ENCODE measurements around the gene NADK2. TPM values are rescaled to one million over a fixed set of nuclear protein-coding genes. Genes with fewer than 3 reads are reported as not detected.

Gene NADK2
- total RNA-seq, 4 donors from 2014 or later = 22.5 to 34.8 (median 26.3) TPM

DNA sequence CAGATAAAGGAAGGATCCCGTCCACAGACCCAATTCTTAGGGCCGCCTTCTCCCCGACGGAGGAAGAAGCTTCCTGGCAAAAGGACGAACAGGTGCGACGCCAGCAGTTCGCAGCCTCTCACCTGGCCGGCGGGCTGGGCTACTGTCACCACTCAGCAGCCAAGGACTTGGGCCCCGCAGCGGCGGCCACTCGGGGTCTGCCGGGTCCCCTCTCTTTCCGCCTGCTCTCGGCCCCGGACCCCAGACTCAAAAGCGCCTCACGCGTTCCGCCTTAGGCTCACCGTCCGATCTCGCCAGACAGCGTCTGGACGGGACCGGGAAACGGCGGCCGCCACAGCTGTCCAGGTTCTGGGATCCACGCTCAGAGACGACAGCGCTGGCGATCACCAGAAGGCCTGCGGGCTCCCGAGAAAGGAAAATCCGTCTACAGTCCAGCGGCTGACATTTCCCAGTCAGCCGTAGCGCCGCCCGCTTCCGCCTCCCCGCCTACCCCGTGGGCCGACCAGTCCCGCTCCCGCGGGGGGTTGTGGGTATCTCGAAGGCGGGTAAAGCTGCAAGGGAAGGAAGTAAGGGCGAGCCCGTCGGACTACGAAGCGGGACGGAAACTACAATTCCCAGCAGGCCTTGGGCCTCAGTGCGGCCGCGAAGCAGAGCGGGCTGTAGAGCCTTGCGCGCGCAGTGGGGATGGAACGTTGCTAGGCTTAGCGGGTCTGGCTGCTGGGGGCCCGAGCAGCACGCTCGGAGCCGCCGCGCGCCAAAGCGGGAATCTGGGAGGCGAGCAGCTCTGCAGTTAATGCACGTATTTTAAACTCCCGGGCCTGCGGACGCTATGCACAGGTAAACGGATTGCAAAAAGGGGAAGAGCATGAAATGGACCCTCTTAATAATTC is 90.0 kb downstream of the NADK2 start, which contains the start of the genes LMBRD2 and SKP2:
Gene LMBRD2, minus strand, starts transcription at position 454 of the 890 bp plus-strand sequence. CDS start 8,538 bp downstream, outside the sequence.
Gene SKP2, plus strand, starts transcription at position 678 of the 890 bp plus-strand sequence. Its CDS starts 152 bp downstream, at position 830.
- TF ChIP-seq, protein P1, sequence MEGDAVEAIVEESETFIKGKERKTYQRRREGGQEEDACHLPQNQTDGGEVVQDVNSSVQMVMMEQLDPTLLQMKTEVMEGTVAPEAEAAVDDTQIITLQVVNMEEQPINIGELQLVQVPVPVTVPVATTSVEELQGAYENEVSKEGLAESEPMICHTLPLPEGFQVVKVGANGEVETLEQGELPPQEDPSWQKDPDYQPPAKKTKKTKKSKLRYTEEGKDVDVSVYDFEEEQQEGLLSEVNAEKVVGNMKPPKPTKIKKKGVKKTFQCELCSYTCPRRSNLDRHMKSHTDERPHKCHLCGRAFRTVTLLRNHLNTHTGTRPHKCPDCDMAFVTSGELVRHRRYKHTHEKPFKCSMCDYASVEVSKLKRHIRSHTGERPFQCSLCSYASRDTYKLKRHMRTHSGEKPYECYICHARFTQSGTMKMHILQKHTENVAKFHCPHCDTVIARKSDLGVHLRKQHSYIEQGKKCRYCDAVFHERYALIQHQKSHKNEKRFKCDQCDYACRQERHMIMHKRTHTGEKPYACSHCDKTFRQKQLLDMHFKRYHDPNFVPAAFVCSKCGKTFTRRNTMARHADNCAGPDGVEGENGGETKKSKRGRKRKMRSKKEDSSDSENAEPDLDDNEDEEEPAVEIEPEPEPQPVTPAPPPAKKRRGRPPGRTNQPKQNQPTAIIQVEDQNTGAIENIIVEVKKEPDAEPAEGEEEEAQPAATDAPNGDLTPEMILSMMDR (IDR thresholded peaks at IDR 0.05; ENCODE audit: low read depth) = no peak

DNA sequence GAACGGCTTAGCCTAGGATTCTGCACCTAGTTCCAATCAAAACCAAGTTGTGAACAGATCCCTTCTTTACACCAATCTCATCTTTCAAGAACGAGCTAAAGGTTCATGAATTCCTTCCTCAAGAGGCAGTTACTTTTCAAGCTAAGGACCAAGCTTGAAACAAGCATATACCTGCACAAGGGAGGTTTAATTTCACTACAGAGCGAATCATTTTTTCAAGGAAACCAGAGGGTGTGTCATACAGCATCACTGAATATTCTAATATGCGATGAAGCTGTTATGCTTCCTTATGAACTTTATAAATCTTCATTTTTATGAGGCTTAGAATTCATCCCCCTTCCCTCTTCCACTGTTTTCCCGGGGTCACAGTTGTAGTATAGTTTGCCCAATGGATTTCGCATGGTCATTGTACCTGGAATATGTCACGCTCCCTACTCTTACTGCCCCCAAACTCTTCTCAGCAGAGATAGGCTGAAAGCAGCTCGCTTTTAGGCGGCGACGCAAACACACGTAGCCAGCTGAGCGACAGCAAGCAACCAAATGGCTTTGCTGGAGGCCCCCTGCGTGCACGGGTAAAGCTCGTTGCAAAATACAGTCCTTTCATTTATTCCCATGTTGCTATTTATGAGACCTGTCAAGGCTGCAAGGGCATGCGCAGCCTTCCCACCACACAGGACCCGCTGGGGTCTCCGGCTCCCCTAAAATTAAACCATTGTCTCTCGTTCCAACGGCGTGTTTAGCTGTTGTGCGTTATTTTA is 90.9 kb downstream of the NADK2 start:
- TF ChIP-seq, protein P1 (IDR thresholded peaks at IDR 0.05; ENCODE audit: low read depth) = no peak

DNA sequence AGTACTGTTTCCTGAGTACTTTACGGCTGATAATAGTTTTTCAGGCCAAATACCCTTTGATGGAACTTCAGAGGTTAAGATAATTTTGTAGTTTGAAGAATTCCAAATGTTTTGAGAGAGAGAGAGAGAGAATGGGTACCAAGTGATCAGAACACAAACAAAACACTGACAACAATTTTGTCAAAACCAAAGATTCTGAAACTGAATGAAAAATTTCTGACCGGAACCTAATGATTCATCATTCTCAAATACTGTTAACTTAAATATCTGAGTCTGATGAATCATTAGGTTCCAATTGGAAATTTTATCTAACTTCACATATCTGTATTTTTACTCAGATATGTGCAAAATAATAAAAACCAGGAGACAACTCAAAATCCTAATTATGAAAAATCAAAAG is 94.0 kb downstream of the NADK2 start:
- TF ChIP-seq, protein P1 (IDR thresholded peaks at IDR 0.05; ENCODE audit: low read depth) = no peak

DNA sequence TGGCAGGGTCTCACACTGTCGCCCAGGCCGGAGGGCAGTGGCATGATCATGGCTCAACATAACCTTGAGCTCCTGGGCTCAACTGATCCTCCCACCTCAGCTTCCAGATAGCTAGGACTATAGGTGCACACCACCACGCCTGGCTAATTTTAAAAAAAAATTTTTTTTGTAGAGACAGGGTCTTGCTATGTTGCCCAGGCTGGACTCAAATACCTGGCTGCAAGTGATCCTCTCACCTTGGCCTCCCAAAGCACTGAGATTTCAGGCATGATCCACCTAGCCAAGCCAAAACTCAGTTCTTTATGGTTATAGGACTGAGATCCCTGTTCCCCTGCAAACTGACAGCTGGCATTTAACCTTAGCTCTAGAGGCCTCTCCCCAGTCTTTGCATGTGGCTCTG is 95.3 kb downstream of the NADK2 start:
- TF ChIP-seq, protein P1 (IDR thresholded peaks at IDR 0.05; ENCODE audit: low read depth) = no peak

DNA sequence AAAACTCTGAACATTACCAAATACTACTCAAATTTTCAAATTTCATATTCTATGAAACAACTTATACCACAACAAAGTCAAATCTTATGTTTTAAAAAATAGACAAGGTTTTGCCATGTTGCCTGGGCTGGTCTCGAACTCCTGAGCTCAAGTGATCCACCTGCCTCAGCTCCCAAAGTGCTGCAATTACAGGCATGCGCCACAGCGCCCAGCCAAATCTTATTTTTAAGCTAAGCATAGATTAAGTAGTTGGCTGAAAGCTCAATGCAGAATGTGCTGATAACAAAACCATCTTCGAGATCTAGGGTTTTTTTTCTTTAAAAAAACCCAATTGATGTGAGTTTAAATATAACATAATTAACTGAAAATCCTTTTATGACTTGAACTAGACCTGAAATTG is 96.4 kb downstream of the NADK2 start:
- TF ChIP-seq, protein P1 (IDR thresholded peaks at IDR 0.05; ENCODE audit: low read depth) = no peak

Small RNA genes within 50 kb of the gene (small RNA-seq; reads per million reads assigned to genes)
- gene MIR580 (not detected), gene RNU6-1305P (not detected)

Other genes with a start within 250 kb of the NADK2 start
- gene UGT3A2, start 175.0 kb downstream of the NADK2 start, total RNA-seq = not detected
- 10 to 100 TPM; 11.9 to 26.3 (median 12.7) TPM for gene LMBRD2, start 90.0 kb downstream of the NADK2 start, total RNA-seq
- 10 to 100 TPM; 12.1 to 13.5 (median 12.9) TPM for gene SKP2, start 89.8 kb downstream of the NADK2 start, total RNA-seq
- 10 to 100 TPM in 1 of 4 donors, 1 to 10 TPM in 3; 4.2 to 17.4 (median 6.9) TPM for gene RANBP3L, start 60.0 kb upstream of the NADK2 start, total RNA-seq

Data from subcutaneous adipose tissue (tissue), 4 donors.